SU-DHL-6 (cell line): ENCODE measurements around the gene NCKAP5.
"Not testable (repeated sequence)": the region's sequence is repeated elsewhere in the genome, so short reads cannot be mapped to it uniquely, and the experiment has no call there.

Experiments
- H2AFZ ChIP-seq: fragments of 200-600 bp; sonication (generic); 2 replicates; pipeline ENCODE4 v1.6.1; 2014; ENCODE audit warnings: low read depth, mild to moderate bottlenecking, moderate library complexity, mixed read lengths, antibody characterized with exemption, low read length; ENCODE audit not compliant: severe bottlenecking
- H3F3A ChIP-seq: fragments of 200-600 bp; shearing (Covaris generic); 2 replicates; pipeline ENCODE4 v1.6.0; 2016; ENCODE audit warnings: antibody characterized with exemption, mild to moderate bottlenecking; ENCODE audit not compliant: insufficient read depth
- H3K27ac ChIP-seq: fragments of 200-600 bp; sonication (generic); 2 replicates; pipeline ENCODE4 v1.5.1; 2016; ENCODE audit warnings: low read depth, mild to moderate bottlenecking, low read length, moderate library complexity, mixed read lengths
- H3K27me3 ChIP-seq: fragments of 200-600 bp; sonication (generic), shearing (Covaris generic); 2 replicates; pipeline ENCODE4 v1.6.0; 2014; ENCODE audit warnings: mild to moderate bottlenecking, low read length
- H3K36me3 ChIP-seq: fragments of 200-600 bp; sonication (generic); 2 replicates; pipeline ENCODE4 v1.6.1; 2014; ENCODE audit warnings: mild to moderate bottlenecking, low read length, mixed read lengths
- H3K4me2 ChIP-seq: fragments of 300-600, 200-600 bp; shearing (Covaris generic), sonication (generic); 2 replicates; pipeline ENCODE4 v1.6.0; 2014; ENCODE audit warnings: low read length, low read depth, mild to moderate bottlenecking; ENCODE audit not compliant: poor library complexity, severe bottlenecking
- H3K4me3 ChIP-seq: fragments of 200-600 bp; sonication (generic); 2 replicates; pipeline ENCODE4 v1.5.1; 2014; ENCODE audit warnings: antibody characterized with exemption, low read length, mild to moderate bottlenecking, mixed read lengths; ENCODE audit not compliant: insufficient read depth, poor library complexity, severe bottlenecking
- H3K79me2 ChIP-seq: fragments of 200-600 bp; sonication (generic); 2 replicates; pipeline ENCODE4 v1.6.1; 2014; ENCODE audit warnings: mild to moderate bottlenecking, low read length, moderate library complexity; ENCODE audit not compliant: insufficient read depth
- H3K9ac ChIP-seq: fragments of 200-600 bp; sonication (generic); 2 replicates; pipeline ENCODE4 v1.7.0; 2014; ENCODE audit warnings: mild to moderate bottlenecking, low read length
- H3K9me2 ChIP-seq: fragments of 200-600 bp; sonication (generic); replicated peaks from 2 replicates; pipeline ENCODE4 v1.6.1; 2014; ENCODE audit warnings: low read length; ENCODE audit not compliant: insufficient read depth
- H3K9me3 ChIP-seq: fragments of 200-600 bp; sonication (generic); 2 replicates; pipeline ENCODE4 v1.6.1; 2014; ENCODE audit warnings: low read length, mixed read lengths; ENCODE audit not compliant: insufficient read depth
- H4K20me1 ChIP-seq: fragments of 200-600 bp; sonication (generic); 2 replicates; pipeline ENCODE4 v1.6.1; 2014; ENCODE audit warnings: low read depth, mild to moderate bottlenecking, antibody characterized with exemption, low read length, moderate library complexity, mixed read lengths
- CTCF ChIP-seq: fragments of 200-600 bp; sonication (generic); IDR thresholded peaks from one replicate; pipeline ENCODE4 v1.5.1; 2017; ENCODE audit warnings: antibody characterized with exemption, mild to moderate bottlenecking, low read length, moderate library complexity; ENCODE audit not compliant: insufficient read depth, poor library complexity, severe bottlenecking
- EZH2phosphoT487 ChIP-seq: fragments of 200-600 bp; sonication (generic), shearing (Covaris generic); conservative IDR thresholded peaks from 2 replicates; pipeline ENCODE4 v1.6.1; 2018; ENCODE audit warnings: mild to moderate bottlenecking, antibody characterized with exemption, low read length, moderate library complexity, mixed read lengths

The NCKAP5 gene

GRCh38 chr2:132701810-132702209, 866.5 kb downstream of the NCKAP5 start:
- Histone ChIP-seq H3K27me3 (no peaks in the 10 kb centered on the region), H3K36me3 (no peaks in the 10 kb centered on the region), H3K4me3 (no peak overlapping the region), H3K9me3 (no peaks in the 10 kb centered on the region), H2AFZ (no peak overlapping the region), H3K27ac (no peak overlapping the region), H3K9ac (no peak overlapping the region), H3K79me2 (no peaks in the 10 kb centered on the region), H4K20me1 (no peaks in the 10 kb centered on the region), H3F3A (no peaks in the 10 kb centered on the region), H3K9me2 (no peaks in the 10 kb centered on the region), H3K4me2 (no peak overlapping the region)
- TF ChIP-seq EZH2phosphoT487 (no peak), CTCF (no peak)

DNA sequence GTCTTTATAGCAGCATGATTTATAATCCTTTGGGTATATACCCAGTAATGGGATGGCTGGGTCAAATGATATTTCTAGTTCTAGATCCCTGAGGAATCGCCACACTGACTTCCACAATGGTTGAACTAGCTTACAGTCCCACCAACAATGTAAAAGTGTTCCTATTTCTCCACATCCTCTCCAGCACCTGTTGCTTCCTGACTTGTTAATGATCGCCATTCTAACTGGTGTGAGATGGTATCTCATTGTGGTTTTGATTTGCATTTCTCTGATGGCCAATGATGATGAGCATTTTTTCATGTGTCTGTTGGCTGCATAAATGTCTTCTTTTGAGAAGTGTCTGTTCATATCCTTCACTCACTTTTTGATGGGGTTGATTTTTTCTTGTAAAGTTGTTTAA, 868.5 kb downstream of the NCKAP5 start:
- not testable (repeated sequence) for H3K79me2 ChIP-seq, H2AFZ ChIP-seq, H4K20me1 ChIP-seq, H3K27ac ChIP-seq, H3K4me3 ChIP-seq, H3K9ac ChIP-seq, H3F3A ChIP-seq, H3K9me3 ChIP-seq, H3K9me2 ChIP-seq, H3K36me3 ChIP-seq, H3K27me3 ChIP-seq, H3K4me2 ChIP-seq

DNA sequence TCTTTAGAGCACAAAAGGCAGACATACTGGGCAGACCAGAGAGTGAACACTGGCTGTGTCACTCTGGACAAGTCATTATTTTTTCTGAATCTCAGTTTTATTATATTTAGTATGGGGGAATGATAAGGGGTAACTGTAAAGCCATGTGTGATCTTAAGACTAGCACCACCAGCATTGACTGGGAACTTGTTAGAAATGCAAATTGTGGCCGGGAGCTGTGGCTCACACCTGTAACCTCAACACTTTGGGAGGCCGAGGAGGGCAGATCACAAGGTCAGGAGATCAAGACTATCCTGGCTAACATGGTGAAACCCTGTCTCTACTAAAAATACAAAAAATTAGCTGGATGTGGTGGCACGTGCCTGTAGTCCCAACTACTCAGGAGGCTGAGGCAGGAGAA, 869.9 kb downstream of the NCKAP5 start:
- not testable (repeated sequence) for H3K9me2 ChIP-seq, H3K79me2 ChIP-seq, H3K4me2 ChIP-seq, H3K9ac ChIP-seq, H3K4me3 ChIP-seq, H3K9me3 ChIP-seq, H3K27me3 ChIP-seq, H3F3A ChIP-seq, H3K36me3 ChIP-seq, H2AFZ ChIP-seq, H4K20me1 ChIP-seq, H3K27ac ChIP-seq

- Histone ChIP-seq H2AFZ (no peak overlapping the region), H3K27ac (no peak overlapping the region)
Measured at GRCh38 chr2:132697556-132698205, 870.6 kb downstream of the NCKAP5 start.

More at GRCh38 chr2:132697556-132698205, 870.6 kb downstream of the NCKAP5 start:
- Histone ChIP-seq H3K9ac (no peak overlapping the region), H3K27me3 (no peaks in the 10 kb centered on the region), H3K36me3 (no peaks in the 10 kb centered on the region), H3K79me2 (no peaks in the 10 kb centered on the region), H3F3A (no peaks in the 10 kb centered on the region), H3K4me2 (no peak overlapping the region), H3K9me2 (no peaks in the 10 kb centered on the region), H3K9me3 (no peaks in the 10 kb centered on the region), H4K20me1 (no peaks in the 10 kb centered on the region), H3K4me3 (no peak overlapping the region)
- TF ChIP-seq CTCF (no peak), EZH2phosphoT487 (no peak)
